ENCODE measurements around the gene MFSD6.

DNA sequence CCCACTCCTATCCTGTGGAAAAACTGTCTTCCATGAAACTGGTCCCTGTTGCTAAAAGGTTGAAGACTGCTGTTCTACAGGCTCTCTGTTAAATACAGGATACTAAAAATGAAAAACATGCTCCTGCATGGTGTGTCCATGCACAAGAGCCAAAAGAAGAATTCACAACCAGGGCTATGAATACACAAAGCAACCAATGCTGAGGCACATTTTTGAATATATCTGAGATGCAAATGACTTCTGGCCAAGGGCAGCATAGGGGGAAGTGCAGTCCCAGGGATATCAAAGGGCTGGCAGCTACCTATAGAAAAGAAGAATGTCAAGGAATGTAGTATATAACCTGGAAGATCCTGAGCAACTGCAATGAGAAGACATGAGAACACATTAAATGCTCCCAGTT is 119.8 kb downstream of the MFSD6 start:
- TF ChIP-seq CTCF (conservative IDR thresholded peaks at IDR 0.05; ENCODE audit: low read depth, low read length) (no peak), EZH2phosphoT487 (IDR thresholded peaks at IDR 0.05; ENCODE audit: borderline replicate concordance, low read length) (no peak), EZH2 (IDR thresholded peaks at IDR 0.05; ENCODE audit: low read length, unreplicated experiment) (no peak)

Data from PC-3 (cell line).